Cardiac fibroblast (primary cell): ENCODE measurements around the gene ARHGAP23.

Experiments
- DNase-seq, 2 donors: peaks; one replicate each; pipeline versions ENCODE4 v3.0.0 to v3.0.0-alpha.2; 2010; ENCODE audit warnings: low read depth in 2 of 2
- H3K4me3 ChIP-seq, 2 donors: replicated peaks in 1 of 2; 1 replicate in 1 of 2; 2 replicates in 1 of 2; pipeline ENCODE4 v1.5.1; 2011; ENCODE audit warnings: low read depth in 2 of 2, low read length in 2 of 2, mild to moderate bottlenecking in 2 of 2, moderate library complexity in 1 of 2
- TF ChIP-seq, protein P1 (sequence below): IDR thresholded peaks from one replicate; pipeline ENCODE4 v1.5.1; 2011; ENCODE audit warnings: low read depth, mild to moderate bottlenecking, low read length, inconsistent platforms

The ARHGAP23 gene

GRCh38 chr17:38559051-38559879 lies 131.0 kb downstream of the ARHGAP23 start:
- TF ChIP-seq, protein P1, sequence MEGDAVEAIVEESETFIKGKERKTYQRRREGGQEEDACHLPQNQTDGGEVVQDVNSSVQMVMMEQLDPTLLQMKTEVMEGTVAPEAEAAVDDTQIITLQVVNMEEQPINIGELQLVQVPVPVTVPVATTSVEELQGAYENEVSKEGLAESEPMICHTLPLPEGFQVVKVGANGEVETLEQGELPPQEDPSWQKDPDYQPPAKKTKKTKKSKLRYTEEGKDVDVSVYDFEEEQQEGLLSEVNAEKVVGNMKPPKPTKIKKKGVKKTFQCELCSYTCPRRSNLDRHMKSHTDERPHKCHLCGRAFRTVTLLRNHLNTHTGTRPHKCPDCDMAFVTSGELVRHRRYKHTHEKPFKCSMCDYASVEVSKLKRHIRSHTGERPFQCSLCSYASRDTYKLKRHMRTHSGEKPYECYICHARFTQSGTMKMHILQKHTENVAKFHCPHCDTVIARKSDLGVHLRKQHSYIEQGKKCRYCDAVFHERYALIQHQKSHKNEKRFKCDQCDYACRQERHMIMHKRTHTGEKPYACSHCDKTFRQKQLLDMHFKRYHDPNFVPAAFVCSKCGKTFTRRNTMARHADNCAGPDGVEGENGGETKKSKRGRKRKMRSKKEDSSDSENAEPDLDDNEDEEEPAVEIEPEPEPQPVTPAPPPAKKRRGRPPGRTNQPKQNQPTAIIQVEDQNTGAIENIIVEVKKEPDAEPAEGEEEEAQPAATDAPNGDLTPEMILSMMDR, result no peak
- no peak overlapping the region for H3K4me3 ChIP-seq

GRCh38 chr17:38559880-38560230 lies 131.6 kb downstream of the ARHGAP23 start:
- DNase-seq, result no peak
- no peak overlapping the region for H3K4me3 ChIP-seq
- TF ChIP-seq, protein P1, result no peak

More at GRCh38 chr17:38559051-38559879, 131.0 kb downstream of the ARHGAP23 start:
- peak; percentile 49 to 73 for DNase-seq

- DNase-seq, result peak; percentile 53 to 58
- TF ChIP-seq, protein P1, result no peak
- H3K4me3 ChIP-seq, result no peak overlapping the region
These were observed 132.4 kb downstream of the ARHGAP23 start for GRCh38 chr17:38560503-38561318.

GRCh38 chr17:38561416-38562214 lies 133.4 kb downstream of the ARHGAP23 start:
- no peak for DNase-seq
- no peak overlapping the region for H3K4me3 ChIP-seq
- TF ChIP-seq, protein P1, result no peak
